ENCODE measurements around the gene AFF3.
"Not testable (repeated sequence)": the region's sequence is repeated elsewhere in the genome, so short reads cannot be mapped to it uniquely, and the experiment has no call there.

The AFF3 gene

GRCh38 chr2:99670768-99671734 lies 471.3 kb downstream of the AFF3 start:
- no peak for FAIRE-seq
- no peak for DNase-seq (ENCODE audit: insufficient read length, low spot score)
- no peak for TF ChIP-seq POLR2A (IDR thresholded peaks at IDR 0.05; ENCODE audit: low read depth, low read length)

GRCh38 chr2:99666256-99666655 lies 476.1 kb downstream of the AFF3 start:
- FAIRE-seq: no peak
- TF ChIP-seq POLR2A (IDR thresholded peaks at IDR 0.05; ENCODE audit: low read depth, low read length): no peak
- DNase-seq (ENCODE audit: insufficient read length, low spot score): no peak

- TF ChIP-seq POLR2A (IDR thresholded peaks at IDR 0.05; ENCODE audit: low read depth, low read length): no peak
- DNase-seq (ENCODE audit: insufficient read length, low spot score) (no peak), FAIRE-seq (peak; percentile 83)
Measured at GRCh38 chr2:99663641-99664040, 478.7 kb downstream of the AFF3 start.

GRCh38 chr2:99662761-99663341 lies 479.5 kb downstream of the AFF3 start:
- DNase-seq (ENCODE audit: insufficient read length, low spot score): peak; percentile 38
- peak; percentile 99 for FAIRE-seq
- no peak for TF ChIP-seq POLR2A (IDR thresholded peaks at IDR 0.05; ENCODE audit: low read depth, low read length)

GRCh38 chr2:99661761-99662160 lies 480.6 kb downstream of the AFF3 start:
- not testable (repeated sequence) for FAIRE-seq; DNase-seq (ENCODE audit: insufficient read length, low spot score)

- no peak for TF ChIP-seq POLR2A (IDR thresholded peaks at IDR 0.05; ENCODE audit: low read depth, low read length)
- FAIRE-seq (no peak), DNase-seq (ENCODE audit: insufficient read length, low spot score) (no peak)
Measured at GRCh38 chr2:99660616-99661406, 481.6 kb downstream of the AFF3 start.

GRCh38 chr2:99659874-99660273 lies 482.5 kb downstream of the AFF3 start:
- no peak for DNase-seq (ENCODE audit: insufficient read length, low spot score)
- FAIRE-seq: peak; percentile 48
- TF ChIP-seq POLR2A (IDR thresholded peaks at IDR 0.05; ENCODE audit: low read depth, low read length): no peak

- no peak for TF ChIP-seq POLR2A (IDR thresholded peaks at IDR 0.05; ENCODE audit: low read depth, low read length)
- FAIRE-seq: no peak
- DNase-seq (ENCODE audit: insufficient read length, low spot score): no peak
Measured at GRCh38 chr2:99657691-99658258, 484.6 kb downstream of the AFF3 start.

GRCh38 chr2:99656994-99657393 lies 485.4 kb downstream of the AFF3 start:
- FAIRE-seq (no peak), DNase-seq (ENCODE audit: insufficient read length, low spot score) (no peak)
- no peak for TF ChIP-seq POLR2A (IDR thresholded peaks at IDR 0.05; ENCODE audit: low read depth, low read length)

- DNase-seq (ENCODE audit: insufficient read length, low spot score): no peak
- FAIRE-seq: no peak
- TF ChIP-seq POLR2A (IDR thresholded peaks at IDR 0.05; ENCODE audit: low read depth, low read length): no peak
Measured at GRCh38 chr2:99653433-99653832, 489.0 kb downstream of the AFF3 start.

GRCh38 chr2:99652862-99653261 lies 489.5 kb downstream of the AFF3 start:
- FAIRE-seq (no peak), DNase-seq (ENCODE audit: insufficient read length, low spot score) (no peak)
- no peak for TF ChIP-seq POLR2A (IDR thresholded peaks at IDR 0.05; ENCODE audit: low read depth, low read length)

GRCh38 chr2:99651930-99652670 lies 490.3 kb downstream of the AFF3 start:
- FAIRE-seq (peak; percentile 87), DNase-seq (ENCODE audit: insufficient read length, low spot score) (peak; percentile 73)
- no peak for TF ChIP-seq POLR2A (IDR thresholded peaks at IDR 0.05; ENCODE audit: low read depth, low read length)
